ENCODE measurements around the gene ACCS.

ACCS gene, protein sequence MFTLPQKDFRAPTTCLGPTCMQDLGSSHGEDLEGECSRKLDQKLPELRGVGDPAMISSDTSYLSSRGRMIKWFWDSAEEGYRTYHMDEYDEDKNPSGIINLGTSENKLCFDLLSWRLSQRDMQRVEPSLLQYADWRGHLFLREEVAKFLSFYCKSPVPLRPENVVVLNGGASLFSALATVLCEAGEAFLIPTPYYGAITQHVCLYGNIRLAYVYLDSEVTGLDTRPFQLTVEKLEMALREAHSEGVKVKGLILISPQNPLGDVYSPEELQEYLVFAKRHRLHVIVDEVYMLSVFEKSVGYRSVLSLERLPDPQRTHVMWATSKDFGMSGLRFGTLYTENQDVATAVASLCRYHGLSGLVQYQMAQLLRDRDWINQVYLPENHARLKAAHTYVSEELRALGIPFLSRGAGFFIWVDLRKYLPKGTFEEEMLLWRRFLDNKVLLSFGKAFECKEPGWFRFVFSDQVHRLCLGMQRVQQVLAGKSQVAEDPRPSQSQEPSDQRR

GRCh38 chr11:44065841-44066731 is at the start of gene ACCS:
Gene ACCS (plus strand): TSS chr11:44066270. CDS start chr11:44067628, 1,358 bp downstream.
- DNase-seq (ENCODE audit: low read depth) = peak; percentile 96

- no peak for DNase-seq (ENCODE audit: low read depth)
Observed at GRCh38 chr11:44016546-44017442, 49.3 kb upstream of the ACCS start.

DNA sequence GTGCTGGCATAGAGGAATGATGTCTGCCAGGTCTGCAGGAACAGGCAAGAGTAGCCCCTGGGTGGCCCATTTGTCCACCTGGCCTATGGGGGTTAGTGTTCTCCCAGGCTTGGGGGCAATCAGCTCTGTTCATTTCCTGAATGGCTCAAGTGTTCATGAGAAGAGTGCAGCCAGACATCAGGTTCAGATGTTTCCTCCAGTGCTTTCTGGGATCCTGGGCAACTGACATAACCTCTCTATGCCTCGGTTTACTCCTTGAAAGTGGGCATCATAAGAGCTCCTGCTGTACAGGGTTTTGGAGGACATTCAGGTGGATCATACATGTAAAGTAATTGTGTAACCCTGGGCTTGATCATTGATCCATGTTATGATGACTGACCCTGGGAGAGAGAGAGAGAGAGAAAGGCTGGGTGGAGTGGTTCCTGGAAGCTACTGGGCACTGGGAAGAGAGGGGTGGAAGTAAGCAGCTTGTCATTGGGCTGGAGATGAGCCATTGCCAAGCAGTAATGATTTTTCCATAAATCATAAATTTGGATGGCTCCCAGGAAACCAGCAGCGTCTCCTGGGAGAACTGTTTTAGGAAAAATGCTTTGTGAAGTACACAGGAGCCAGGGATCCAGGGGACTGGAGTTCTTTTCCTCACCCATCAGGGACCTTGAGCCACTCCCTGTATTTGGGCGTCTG is 48.5 kb upstream of the ACCS start:
- no peak for DNase-seq (ENCODE audit: low read depth)

DNA sequence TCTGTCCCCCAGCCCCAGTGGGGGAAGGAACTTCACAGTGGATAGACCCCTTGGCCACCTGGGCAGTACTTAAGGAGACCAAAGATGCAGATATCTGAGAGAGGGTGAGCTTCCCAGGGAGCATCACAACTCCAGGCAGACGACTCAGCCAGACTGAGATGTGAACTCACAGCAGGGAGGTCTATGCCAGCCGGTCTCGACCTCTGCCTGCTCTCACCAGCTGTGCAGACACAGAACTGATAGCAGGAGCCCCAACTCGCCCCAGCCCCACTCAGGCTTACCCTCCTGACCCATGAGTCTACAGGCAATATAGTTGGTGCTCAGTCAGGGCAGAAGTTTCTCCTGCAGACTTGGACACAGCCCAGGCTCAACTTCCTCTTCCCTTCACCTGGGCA is 47.9 kb upstream of the ACCS start:
- no peak for DNase-seq (ENCODE audit: low read depth)

- DNase-seq (ENCODE audit: low read depth) = no peak
Observed at GRCh38 chr11:44018829-44019228, 47.2 kb upstream of the ACCS start.

GRCh38 chr11:44024977-44025376 is 41.1 kb upstream of the ACCS start:
- DNase-seq (ENCODE audit: low read depth) = no peak

GRCh38 chr11:44025727-44026126 is 40.3 kb upstream of the ACCS start:
- DNase-seq (ENCODE audit: low read depth) = no peak

- no peak for DNase-seq (ENCODE audit: low read depth)
Observed at GRCh38 chr11:44028401-44028800, 37.7 kb upstream of the ACCS start.

- DNase-seq (ENCODE audit: low read depth) = no peak
Observed at GRCh38 chr11:44028816-44029506, 37.1 kb upstream of the ACCS start.

- DNase-seq (ENCODE audit: low read depth) = no peak
Observed at GRCh38 chr11:44029507-44029845, 36.6 kb upstream of the ACCS start.

DNA sequence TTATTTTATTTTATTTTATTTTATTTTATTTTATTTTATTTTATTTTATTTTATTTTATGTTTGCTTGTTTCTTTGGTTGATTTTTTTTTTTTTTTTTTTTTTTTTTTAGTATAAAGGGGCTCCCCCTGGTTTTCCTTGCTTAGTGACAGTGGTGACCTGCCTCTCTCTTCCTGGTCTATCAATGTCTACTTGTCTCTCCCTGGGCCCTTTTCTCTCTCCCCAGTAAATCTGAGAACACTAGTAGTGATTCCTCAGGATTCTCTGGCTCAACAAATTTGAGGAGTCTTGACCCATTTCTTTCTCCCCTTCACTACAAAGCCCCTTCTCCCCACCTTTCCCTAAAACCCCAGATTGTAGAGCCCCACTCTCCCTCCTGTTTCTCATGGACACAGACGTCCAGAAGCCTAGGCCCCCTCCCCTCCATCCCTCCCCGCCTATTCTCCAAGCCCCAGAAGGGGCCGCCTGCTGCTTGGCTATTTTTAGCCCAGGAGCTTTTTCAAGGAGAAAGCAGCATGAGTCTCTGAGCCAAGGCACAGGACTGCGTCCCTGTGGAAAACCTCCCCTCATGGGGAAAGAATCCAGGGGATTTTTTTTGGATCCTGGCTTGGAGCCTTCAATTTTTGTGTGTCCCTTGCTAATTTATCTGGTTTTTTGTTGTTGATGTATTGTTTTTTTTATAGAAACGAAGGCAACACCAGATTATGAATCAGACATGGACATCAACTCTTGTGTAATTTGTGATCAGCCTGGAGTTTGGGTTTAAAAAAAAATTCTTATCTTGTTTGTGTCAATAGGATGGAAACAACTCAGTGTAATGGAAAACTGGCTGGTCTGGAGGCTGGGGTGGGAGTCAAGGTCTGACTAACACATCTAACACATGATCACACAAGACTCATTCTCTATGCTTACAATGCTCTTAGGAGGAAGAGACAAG is 35.8 kb upstream of the ACCS start:
- DNase-seq (ENCODE audit: low read depth) = no peak

- DNase-seq (ENCODE audit: low read depth) = no peak
Observed at GRCh38 chr11:44030996-44031395, 35.1 kb upstream of the ACCS start.

DNA sequence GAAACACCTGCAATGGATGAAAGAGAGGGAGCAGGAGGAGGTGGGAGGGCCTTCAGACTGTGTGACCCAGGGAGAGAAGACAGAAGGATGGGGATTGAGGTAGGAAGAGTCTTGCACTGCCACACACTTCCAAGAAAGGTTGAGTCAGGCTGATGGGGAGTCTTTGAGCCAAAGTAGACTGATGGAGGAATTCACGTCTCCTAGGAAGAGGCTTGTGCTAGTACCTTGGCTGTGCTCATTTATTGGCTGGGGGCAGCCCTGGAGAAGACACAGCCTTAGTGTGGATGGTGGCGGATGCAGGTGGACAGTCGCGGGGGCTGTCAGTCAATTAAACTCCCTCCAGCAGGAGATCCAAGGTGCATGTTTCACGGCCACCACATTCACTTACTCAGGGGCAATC is 34.5 kb upstream of the ACCS start:
- no peak for DNase-seq (ENCODE audit: low read depth)

DNA sequence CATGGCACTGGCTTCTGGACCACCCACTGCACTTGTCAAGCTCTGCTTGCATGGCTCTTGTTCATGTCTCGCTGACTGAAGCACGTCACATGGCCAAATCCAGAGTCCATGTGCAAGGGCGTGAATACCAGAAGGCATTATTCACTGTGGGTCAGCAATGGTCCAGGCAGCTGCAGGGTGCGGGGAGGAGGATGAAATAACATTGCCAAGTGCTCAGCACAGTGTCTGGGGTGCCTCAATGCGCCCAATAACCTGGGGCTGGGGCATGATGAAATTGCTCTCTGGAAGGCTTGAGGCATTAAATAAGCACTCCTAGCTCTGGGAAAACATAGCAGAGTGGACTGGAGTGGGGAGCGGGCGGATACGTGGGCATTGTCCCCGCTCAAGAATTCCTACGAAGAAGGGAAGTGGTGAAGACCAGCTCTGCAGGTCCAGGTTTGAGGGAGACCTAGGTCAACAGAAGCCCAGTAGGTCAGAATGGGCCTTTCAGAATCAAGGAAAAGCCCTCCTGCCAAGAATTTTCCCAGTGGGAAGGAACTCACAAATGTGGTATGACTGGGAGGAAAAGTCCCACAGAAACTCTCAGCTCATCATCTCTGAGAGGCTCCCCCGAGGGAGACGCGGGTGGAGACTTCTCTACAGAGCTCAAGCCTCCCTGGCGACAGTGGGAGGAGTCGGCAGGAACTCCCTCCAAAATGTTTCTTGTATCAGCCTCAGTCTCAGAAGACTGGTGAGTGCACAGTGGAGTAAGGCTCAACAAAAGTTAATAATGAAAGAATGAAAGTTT is 33.6 kb upstream of the ACCS start:
- DNase-seq (ENCODE audit: low read depth) = no peak

DNA sequence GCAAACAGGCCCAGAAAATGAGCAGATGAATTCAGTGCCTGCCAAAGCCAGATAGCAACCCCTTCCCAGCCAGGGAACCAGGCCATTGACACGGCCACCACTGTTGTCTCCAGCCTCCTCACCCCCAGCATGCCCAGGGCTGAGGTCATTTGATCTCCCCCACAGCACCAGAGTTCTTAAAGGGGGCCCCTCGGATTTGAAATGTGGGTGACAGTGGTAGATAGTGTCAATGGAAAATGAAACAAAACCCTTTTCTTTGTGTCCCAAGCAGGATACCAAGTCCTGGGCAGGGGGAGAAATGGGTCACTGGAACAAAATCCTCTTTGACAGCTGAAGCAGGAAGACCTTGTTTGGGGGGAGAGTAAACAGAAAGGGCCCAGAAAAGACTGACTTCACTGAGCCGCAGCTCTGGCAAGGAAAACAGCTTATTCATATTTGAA is 32.6 kb upstream of the ACCS start:
- DNase-seq (ENCODE audit: low read depth) = no peak

DNA sequence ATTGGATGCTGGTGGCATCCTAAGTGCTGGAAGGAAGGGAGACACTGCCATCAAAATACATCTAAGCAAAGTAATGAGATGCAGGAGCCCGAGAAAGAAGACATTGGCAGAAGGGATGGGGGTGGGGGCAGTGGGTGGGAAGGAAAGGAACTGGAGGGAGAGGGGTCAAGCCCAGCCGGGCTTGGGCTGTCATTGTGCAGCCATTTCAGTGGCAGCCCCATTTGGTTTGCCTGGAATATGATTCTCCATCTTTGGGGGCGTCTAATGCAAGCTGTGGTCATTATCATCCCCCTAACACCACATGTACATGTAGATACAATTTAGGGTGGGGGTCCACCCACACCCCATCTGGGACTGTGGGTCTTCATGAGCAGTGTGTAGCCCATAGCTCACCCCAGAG is 32.2 kb upstream of the ACCS start:
- no peak for DNase-seq (ENCODE audit: low read depth)

GRCh38 chr11:44034639-44035038 is 31.4 kb upstream of the ACCS start:
- DNase-seq (ENCODE audit: low read depth) = no peak

GRCh38 chr11:44036811-44037657 is 29.0 kb upstream of the ACCS start:
- DNase-seq (ENCODE audit: low read depth) = peak; percentile 17
